Omental fat pad (tissue), 4 donors: ENCODE measurements around the gene POU6F2. TPM values are rescaled to one million over a fixed set of nuclear protein-coding genes. Genes with fewer than 3 reads are reported as not detected.

Experiments
- ATAC-seq: fragments of 150-250 bp; one replicate; pipeline ENCODE4 v1.9.1; 2016; ENCODE audit warnings: mild to moderate bottlenecking, moderate library complexity; ENCODE audit not compliant: low FRiP score
- DNase-seq: peaks from one replicate; pipeline ENCODE4 v3.0.0-alpha.2; 2019; ENCODE audit warnings: low spot score
- total RNA-seq, 4 donors: library from RNA; depleted of rRNA; stranded (reverse); fragments of >200 nt; gene quantifications; one replicate each; pipeline ENCODE4 v1.1.0, GENCODE V29; 2016
- TF ChIP-seq, protein P1 (sequence below), 3 donors: fragments of 450-650 bp; IDR thresholded peaks; one replicate each; pipeline ENCODE4 v1.5.1; 2016 to 2017; ENCODE audit warnings: antibody characterized with exemption in 3 of 3, mild to moderate bottlenecking in 3 of 3, moderate library complexity in 2 of 3

Gene POU6F2
- total RNA-seq, 4 donors from 2014 or later: 0.12 to 0.56 (median 0.37) TPM; not detected in 1

DNA sequence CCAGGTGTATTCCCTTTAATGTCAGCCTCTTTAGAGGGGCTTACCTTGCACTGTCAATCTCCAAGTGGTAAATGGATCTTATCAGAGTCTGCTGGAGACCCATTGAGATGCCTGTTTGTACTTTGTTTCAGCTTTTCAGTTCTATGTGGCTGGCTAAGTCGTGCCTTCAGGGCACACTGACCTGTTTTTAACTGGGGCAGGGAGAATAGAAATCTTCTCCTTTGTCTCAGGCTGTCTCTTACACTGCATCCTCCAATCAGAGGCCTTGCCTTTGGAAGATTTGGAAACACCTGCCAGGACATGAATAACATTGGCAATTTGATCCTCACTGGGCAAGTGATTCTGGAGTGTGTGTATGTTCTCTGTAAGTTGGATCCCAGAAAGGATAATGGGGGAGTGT is 65.0 kb downstream of the POU6F2 start:
- ATAC-seq (no peak), DNase-seq (no peak)
- TF ChIP-seq, protein P1, sequence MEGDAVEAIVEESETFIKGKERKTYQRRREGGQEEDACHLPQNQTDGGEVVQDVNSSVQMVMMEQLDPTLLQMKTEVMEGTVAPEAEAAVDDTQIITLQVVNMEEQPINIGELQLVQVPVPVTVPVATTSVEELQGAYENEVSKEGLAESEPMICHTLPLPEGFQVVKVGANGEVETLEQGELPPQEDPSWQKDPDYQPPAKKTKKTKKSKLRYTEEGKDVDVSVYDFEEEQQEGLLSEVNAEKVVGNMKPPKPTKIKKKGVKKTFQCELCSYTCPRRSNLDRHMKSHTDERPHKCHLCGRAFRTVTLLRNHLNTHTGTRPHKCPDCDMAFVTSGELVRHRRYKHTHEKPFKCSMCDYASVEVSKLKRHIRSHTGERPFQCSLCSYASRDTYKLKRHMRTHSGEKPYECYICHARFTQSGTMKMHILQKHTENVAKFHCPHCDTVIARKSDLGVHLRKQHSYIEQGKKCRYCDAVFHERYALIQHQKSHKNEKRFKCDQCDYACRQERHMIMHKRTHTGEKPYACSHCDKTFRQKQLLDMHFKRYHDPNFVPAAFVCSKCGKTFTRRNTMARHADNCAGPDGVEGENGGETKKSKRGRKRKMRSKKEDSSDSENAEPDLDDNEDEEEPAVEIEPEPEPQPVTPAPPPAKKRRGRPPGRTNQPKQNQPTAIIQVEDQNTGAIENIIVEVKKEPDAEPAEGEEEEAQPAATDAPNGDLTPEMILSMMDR (IDR thresholded peaks at IDR 0.05): no peak

DNA sequence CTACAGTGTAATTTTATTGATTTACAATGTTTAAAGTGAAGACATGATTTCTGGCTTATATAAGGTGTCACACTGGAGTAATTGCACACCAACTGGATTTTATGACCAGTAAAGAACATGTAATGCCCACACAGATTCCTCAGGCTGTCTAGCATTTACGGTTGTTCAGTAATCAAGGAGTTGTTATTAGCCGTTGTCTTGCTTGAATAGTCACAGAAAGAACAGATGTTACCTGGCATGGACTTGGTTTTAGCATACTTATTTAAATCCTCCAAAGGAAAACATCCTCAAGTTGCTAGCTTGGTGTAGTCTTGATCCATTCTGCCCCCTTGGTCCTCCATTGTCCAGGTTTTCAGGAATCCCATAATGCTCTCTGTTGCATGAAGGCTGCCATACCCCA is 65.8 kb downstream of the POU6F2 start:
- ATAC-seq (no peak), DNase-seq (no peak)
- TF ChIP-seq, protein P1 (IDR thresholded peaks at IDR 0.05): no peak

GRCh38 chr7:39044489-39044888 is 66.8 kb downstream of the POU6F2 start:
- DNase-seq: no peak
- TF ChIP-seq, protein P1 (IDR thresholded peaks at IDR 0.05): no peak
- ATAC-seq: no peak

DNA sequence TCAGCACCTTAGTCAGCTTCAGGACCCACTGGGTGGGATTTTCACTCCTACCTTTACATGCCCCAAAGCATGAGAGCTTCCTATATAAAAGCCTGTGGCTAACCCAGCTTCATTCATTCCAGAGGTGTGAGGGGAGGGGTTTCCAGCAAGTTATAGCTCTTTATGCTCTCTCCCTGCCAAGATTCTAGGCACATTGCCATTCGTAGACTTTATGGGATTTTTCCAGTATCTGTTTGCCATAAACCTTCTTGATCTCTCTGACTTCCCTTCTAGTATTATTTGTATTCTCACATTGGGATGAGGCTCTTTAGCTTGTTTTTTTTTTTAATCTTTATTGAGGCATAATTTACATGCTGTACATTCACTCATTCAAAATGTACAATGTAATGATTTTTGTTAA is 67.5 kb downstream of the POU6F2 start:
- TF ChIP-seq, protein P1 (IDR thresholded peaks at IDR 0.05): no peak
- ATAC-seq: no peak
- no peak for DNase-seq

- no peak for ATAC-seq
- TF ChIP-seq, protein P1 (IDR thresholded peaks at IDR 0.05): no peak
Measured at GRCh38 chr7:39051279-39051678, 73.6 kb downstream of the POU6F2 start.

DNA sequence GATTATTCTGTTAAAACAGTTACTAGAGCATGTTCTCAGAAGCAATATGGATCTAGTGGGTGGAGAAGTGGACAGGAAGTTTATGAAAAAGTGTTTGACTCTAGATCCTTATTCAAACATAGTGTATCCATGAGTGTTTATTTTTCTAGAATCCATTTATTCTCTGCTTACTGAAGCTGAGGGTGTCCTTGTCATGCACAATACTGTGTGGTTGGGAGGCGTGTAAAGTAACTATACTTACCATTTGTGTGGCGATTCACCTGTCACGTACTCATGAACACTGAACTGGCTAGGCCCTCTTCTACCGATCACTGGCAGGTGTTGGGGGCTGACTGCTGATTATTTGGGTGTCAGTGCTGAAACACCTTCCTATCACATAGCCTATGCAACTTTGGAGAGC is 74.0 kb downstream of the POU6F2 start:
- no peak for DNase-seq
- TF ChIP-seq, protein P1 (IDR thresholded peaks at IDR 0.05): no peak
- ATAC-seq: no peak

More at GRCh38 chr7:39051279-39051678, 73.6 kb downstream of the POU6F2 start:
- DNase-seq: no peak

DNA sequence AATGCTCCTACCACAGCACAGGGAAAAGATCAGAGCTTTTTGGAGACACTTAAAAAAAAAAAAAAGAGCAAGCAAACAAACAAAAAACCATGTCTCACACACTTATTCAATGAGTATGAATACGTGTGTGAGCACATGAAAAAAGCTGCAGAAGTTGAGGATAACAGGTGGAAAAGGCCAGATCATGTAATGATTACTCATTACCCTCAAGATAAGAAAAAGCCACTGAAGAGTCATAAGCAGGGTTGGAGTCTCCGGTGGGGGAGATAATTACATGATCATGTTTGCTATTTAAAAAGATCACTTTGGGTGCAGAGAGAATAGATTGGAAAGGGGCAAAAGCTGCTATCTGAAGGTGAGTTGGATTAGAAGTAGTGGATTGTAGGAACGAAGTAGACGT is 77.0 kb downstream of the POU6F2 start:
- TF ChIP-seq, protein P1 (IDR thresholded peaks at IDR 0.05): no peak
- ATAC-seq (no peak), DNase-seq (no peak)
